GM23248 (cell line): ENCODE results near the gene INSIG2.

Source experiments
- EZH2 ChIP-seq: fragments of 200-600 bp; sonication (generic); IDR thresholded peaks from 2 replicates; pipeline ENCODE4 v1.6.1; 2018; ENCODE audit warnings: antibody characterized with exemption, mild to moderate bottlenecking; ENCODE audit not compliant: insufficient read depth, poor library complexity, severe bottlenecking
- EZH2phosphoT487 ChIP-seq: fragments of 200-600 bp; sonication (generic); IDR thresholded peaks from 2 replicates; pipeline ENCODE4 v1.6.1; 2018; ENCODE audit warnings: antibody characterized with exemption, moderate library complexity, mild to moderate bottlenecking, low read depth; ENCODE audit not compliant: insufficient read depth

DNA sequence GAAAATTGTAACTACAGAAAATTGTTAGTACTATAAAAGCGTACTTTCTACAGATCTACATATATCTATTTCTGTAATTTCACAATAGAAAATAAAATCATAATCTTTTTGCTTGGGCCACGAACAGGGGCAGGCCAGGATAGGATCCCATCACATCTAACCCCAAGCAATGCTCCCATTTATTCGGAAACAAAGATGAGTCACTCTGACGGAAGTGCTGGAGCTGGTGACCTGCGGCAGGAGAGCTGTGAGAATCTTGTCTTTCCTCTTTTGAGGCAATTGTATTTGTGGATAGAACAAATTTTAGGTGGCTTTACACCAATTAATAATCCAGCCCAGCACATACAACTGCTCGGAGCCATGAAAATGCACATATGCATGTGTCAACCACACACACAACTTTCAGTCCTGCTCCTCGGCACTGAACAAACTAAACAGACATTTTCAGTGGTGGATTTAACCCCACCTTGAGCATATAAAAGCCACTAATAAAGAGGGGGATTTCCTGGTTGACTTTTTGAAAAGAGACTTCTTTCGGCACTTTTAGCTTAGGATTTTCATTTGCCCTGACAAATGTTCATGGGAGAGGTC, 22.3 kb upstream of the INSIG2 start:
- TF ChIP-seq EZH2phosphoT487 (no peak), EZH2 (no peak)
